IMR-90 (cell line): Measurements from ENCODE around the gene MSS51. TPM values are rescaled to one million over a fixed set of nuclear protein-coding genes. Genes with fewer than 3 reads are reported as not detected.

ENCODE experiments used
- ATAC-seq: fragments of 200-7000 bp; cut with Tn5 transposase; 2 replicates; pipeline ENCODE4 v1.9.1; 2020; ENCODE audit warnings: low read depth, mild to moderate bottlenecking, moderate library complexity
- BruUV-seq: library from RNA; stranded (reverse); fragments of 400-500 nt; replicated peaks from 2 replicates; lab custom pipeline; 2021; lab: Mats Ljungman, UMichigan
- CTCF ChIA-PET: fragments of 300-600 bp; formaldehyde crosslinking; extraction: SDS; loops from one replicate; lab custom pipeline; 2021; ENCODE audit warnings: antibody characterized with exemption; lab: Yijun Ruan, JAX
- POLR2A ChIA-PET: fragments of 300-600 bp; sonication (Branson Sonifier 250); formaldehyde crosslinking; loops from one replicate; lab custom pipeline; 2022; ENCODE audit warnings: antibody characterized with exemption; ENCODE audit not compliant: unreplicated experiment; lab: Charles Lee
- DNase-seq: peaks from one replicate; pipeline ENCODE4 v3.0.0; 2013
- H2AFZ ChIP-seq: replicated peaks from 2 replicates; pipeline ENCODE3; 2013; ENCODE audit warnings: low read length, mild to moderate bottlenecking; ENCODE audit not compliant: poor library complexity
- H2AK5ac ChIP-seq: 2 replicates; pipeline ENCODE4 v1.6.1; 2013; ENCODE audit warnings: low read depth, low read length, inconsistent platforms
- H2AK9ac ChIP-seq: replicated peaks from 2 replicates; pipeline ENCODE3; 2013; ENCODE audit warnings: mild to moderate bottlenecking, low read depth, low read length, moderate library complexity; ENCODE audit not compliant: poor library complexity
- H2BK120ac ChIP-seq: 2 replicates; pipeline ENCODE4 v1.6.1; 2013; ENCODE audit warnings: low read depth, low read length, inconsistent platforms
- H2BK15ac ChIP-seq: 3 replicates; pipeline ENCODE4 v1.6.1; 2013; ENCODE audit warnings: low read depth, low read length, inconsistent platforms
- H2BK20ac ChIP-seq: 2 replicates; pipeline ENCODE4 v1.6.1; 2013; ENCODE audit warnings: low read depth, mild to moderate bottlenecking, inconsistent platforms, low read length, moderate library complexity
- H2BK5ac ChIP-seq: 2 replicates; pipeline ENCODE4 v1.6.1; 2013; ENCODE audit warnings: mild to moderate bottlenecking, low read depth, low read length, inconsistent platforms; ENCODE audit not compliant: poor library complexity, severe bottlenecking
- H3K14ac ChIP-seq: replicated peaks from 2 replicates; pipeline ENCODE4 v1.6.1; 2013; ENCODE audit warnings: low read depth, low read length, inconsistent platforms
- H3K18ac ChIP-seq: 2 replicates; pipeline ENCODE4 v1.6.1; 2013; ENCODE audit warnings: low read depth, low read length, control low read depth
- H3K23ac ChIP-seq: 2 replicates; pipeline ENCODE4 v1.6.1; 2013; ENCODE audit warnings: low read depth, low read length, inconsistent platforms
- H3K27ac ChIP-seq: 2 replicates; pipeline ENCODE4 v1.5.1; 2013; ENCODE audit warnings: mild to moderate bottlenecking, control low read depth, low read length; ENCODE audit not compliant: insufficient read depth
- H3K27me3 ChIP-seq: 2 replicates; pipeline ENCODE4 v1.6.1; 2013; ENCODE audit warnings: low read length; ENCODE audit not compliant: control insufficient read depth, insufficient read depth
- H3K36me3 ChIP-seq: 2 replicates; pipeline ENCODE4 v1.6.1; 2013; ENCODE audit warnings: low read length, mixed read lengths; ENCODE audit not compliant: control insufficient read depth, insufficient read depth
- H3K4ac ChIP-seq: 2 replicates; pipeline ENCODE4 v1.6.1; 2013; ENCODE audit warnings: low read depth, low read length, inconsistent platforms
- H3K4me1 ChIP-seq: 2 replicates; pipeline ENCODE4 v1.6.1; 2013; ENCODE audit warnings: low read length, mixed read lengths; ENCODE audit not compliant: control insufficient read depth, insufficient read depth
- H3K4me2 ChIP-seq: 2 replicates; pipeline ENCODE4 v1.6.1; 2013; ENCODE audit warnings: low read depth, mild to moderate bottlenecking, control low read depth, low read length, moderate library complexity
- H3K4me3 ChIP-seq: 2 replicates; pipeline ENCODE4 v1.5.1; 2013; ENCODE audit warnings: low read depth, mild to moderate bottlenecking, control low read depth, low read length, moderate library complexity; ENCODE audit not compliant: insufficient read depth
- H3K56ac ChIP-seq: 2 replicates; pipeline ENCODE4 v1.6.1; 2013; ENCODE audit warnings: low read length, inconsistent platforms; ENCODE audit not compliant: insufficient read depth; ENCODE audit errors: extremely low read depth
- H3K79me1 ChIP-seq, 2 experiments: 2 replicates each; pipeline ENCODE4 v1.6.1; 2013; ENCODE audit warnings: low read length in 2 of 2, inconsistent platforms in 1 of 2, low read depth in 1 of 2
- H3K9ac ChIP-seq: 2 replicates; pipeline ENCODE4 v1.6.1; 2013; ENCODE audit warnings: low read depth, low read length, control low read depth
- H3K9me1 ChIP-seq: 2 replicates; pipeline ENCODE4 v1.6.1; 2013; ENCODE audit warnings: low read length, inconsistent platforms; ENCODE audit not compliant: insufficient read depth
- H3K9me3 ChIP-seq: 2 replicates; pipeline ENCODE4 v1.6.1; 2013; ENCODE audit warnings: low read length; ENCODE audit not compliant: control insufficient read depth, insufficient read depth
- H4K20me1 ChIP-seq: 2 replicates; pipeline ENCODE4 v1.6.1; 2013; ENCODE audit warnings: low read length, inconsistent platforms; ENCODE audit not compliant: insufficient read depth
- H4K5ac ChIP-seq: 2 replicates; pipeline ENCODE4 v1.6.1; 2013; ENCODE audit warnings: mild to moderate bottlenecking, low read depth, low read length, control low read depth
- H4K8ac ChIP-seq, 2 experiments: 2 replicates each; pipeline ENCODE4 v1.6.1; 2013; ENCODE audit warnings: low read depth in 2 of 2, low read length in 2 of 2, control low read depth in 1 of 2, inconsistent platforms in 1 of 2
- H4K91ac ChIP-seq: 2 replicates; pipeline ENCODE4 v1.6.1; 2013; ENCODE audit warnings: low read depth, low read length, inconsistent platforms; ENCODE audit not compliant: insufficient read depth
- MAFK ChIP-seq: IDR thresholded peaks from 2 replicates; pipeline ENCODE4 v1.6.1; 2012; ENCODE audit warnings: low read depth, low read length, improper control_type of control experiment
- MAZ ChIP-seq: IDR thresholded peaks from 2 replicates; pipeline ENCODE4 v1.6.1; 2012; ENCODE audit warnings: low read depth, mild to moderate bottlenecking, low read length, improper control_type of control experiment, moderate library complexity, borderline replicate concordance
- NFE2L2 ChIP-seq: fragments of 150-350 bp; IDR thresholded peaks from 2 replicates; pipeline ENCODE4 v1.6.1; 2016; ENCODE audit warnings: low read depth, mild to moderate bottlenecking, low read length
- WGBS, 2 experiments: methylation state at CpG; one replicate each; pipeline versions ENCODE4 v1.1.5 to v1.1.7; 2013; ENCODE audit warnings: missing lambda C conversion rate in 2 of 2; ENCODE audit not compliant: insufficient read length in 1 of 2; ENCODE audit errors: extremely low coverage in 2 of 2; 5-methylcytosine and 5-hydroxymethylcytosine counted together
- dilution Hi-C: fragments of 300-500 bp; cut with HindIII; formaldehyde crosslinking; loops from one replicate; pipeline ENCODE4 v1.14.3; 2018; ENCODE audit warnings: low sequenced_read_pairs; ENCODE audit not compliant: unreplicated experiment
- in situ Hi-C: fragments of 300-500 bp; cut with MboI; formaldehyde crosslinking; loops from 3 replicates; pipeline ENCODE4 v1.14.3; 2019; ENCODE audit warnings: low sequenced_read_pairs, inconsistent platforms, mixed read lengths
- intact Hi-C: fragments of 100-400 bp; cut with micrococcal nuclease; formaldehyde crosslinking; loops from 2 replicates; pipeline ENCODE4 v1.10.0; 2022
- polyA plus RNA-seq, 3 experiments: library from polyadenylated mRNA; depleted of rRNA; stranded (reverse); fragments of >200 nt; gene quantifications; 2 replicates each; pipeline ENCODE4 v1.2.3, GENCODE V29; 2012; ENCODE audit warnings: low replicate concordance in 1 of 3
- total RNA-seq: library from RNA; depleted of rRNA; stranded (reverse); fragments of >200 nt; gene quantifications from 2 replicates; pipeline ENCODE4 v1.2.3, GENCODE V29; 2012
- TF ChIP-seq, protein P1 (sequence below): fragments of 150-350 bp; IDR thresholded peaks from 2 replicates; pipeline ENCODE4 v1.6.1; 2017; ENCODE audit warnings: mild to moderate bottlenecking, antibody characterized with exemption, low read length, low read depth

MSS51 gene
- total and polyA plus RNA-seq, 2 of the 4 experiments (the other 2 are of a cell fraction), result 1.1 to 1.8 TPM

DNA sequence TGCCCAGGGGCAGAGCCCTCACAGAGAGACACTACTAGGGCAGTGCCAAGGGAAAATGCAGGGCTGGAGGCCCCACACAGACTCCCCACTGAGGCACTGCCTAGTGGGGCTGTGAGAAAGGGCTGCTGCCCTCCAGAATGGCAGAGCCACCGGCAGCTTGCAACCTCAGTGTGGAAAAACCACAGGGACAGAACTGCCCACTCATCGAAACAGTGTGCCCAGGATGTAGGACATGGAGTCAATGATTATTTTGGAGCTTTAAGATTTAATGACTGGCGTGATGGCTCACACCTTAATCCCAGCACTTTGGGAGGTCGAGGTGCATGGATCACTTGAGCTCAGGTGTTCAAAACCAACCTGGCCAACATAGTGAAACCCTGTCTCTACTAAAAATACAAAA is 27.5 kb upstream of the MSS51 start:
- Histone ChIP-seq H2BK15ac (no peak overlapping the region), H4K5ac (no peak overlapping the region), H3K4me3 (no peak overlapping the region), H4K20me1 (no peaks in the 10 kb centered on the region), H2BK5ac (no peak overlapping the region), H2AK5ac (no peak overlapping the region), H3K9me1 (no peaks in the 10 kb centered on the region), H2BK120ac (no peak overlapping the region), H2BK20ac (no peak overlapping the region), H3K18ac (no peak overlapping the region), H3K36me3 (peaks cover 15% of the 10 kb centered on the region), H3K4ac (no peak overlapping the region), H3K9me3 (no peaks in the 10 kb centered on the region), H3K27me3 (no peaks in the 10 kb centered on the region), H3K27ac (no peak overlapping the region), H3K79me1 (peaks cover 0 to 4% of the 10 kb centered on the region in 2 experiments; a peak in 2 of 4 replicates), H2AK9ac (peak overlapping the region; percentile 10), H2AFZ (no peak overlapping the region), H3K23ac (no peak overlapping the region), H4K8ac (no peak overlapping the region), H4K91ac (no peak overlapping the region), H3K9ac (no peak overlapping the region), H3K56ac (no peak overlapping the region), H3K4me1 (peaks cover 6% of the 10 kb centered on the region), H3K4me2 (no peak overlapping the region), H3K14ac (no peak overlapping the region)
- TF ChIP-seq MAZ (no peak), NFE2L2 (no peak), MAFK (no peak; the same call in 1 of the 2 replicates)
- TF ChIP-seq, protein P1, sequence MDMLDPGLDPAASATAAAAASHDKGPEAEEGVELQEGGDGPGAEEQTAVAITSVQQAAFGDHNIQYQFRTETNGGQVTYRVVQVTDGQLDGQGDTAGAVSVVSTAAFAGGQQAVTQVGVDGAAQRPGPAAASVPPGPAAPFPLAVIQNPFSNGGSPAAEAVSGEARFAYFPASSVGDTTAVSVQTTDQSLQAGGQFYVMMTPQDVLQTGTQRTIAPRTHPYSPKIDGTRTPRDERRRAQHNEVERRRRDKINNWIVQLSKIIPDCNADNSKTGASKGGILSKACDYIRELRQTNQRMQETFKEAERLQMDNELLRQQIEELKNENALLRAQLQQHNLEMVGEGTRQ, result no peak
- no peak for DNase-seq
- ATAC-seq, result no peak
- dilution Hi-C loops, result no loop called here
- ChIA-PET CTCF (no interaction called here), POLR2A (no interaction called here)
- WGBS, 2 experiments, result no CpG with 5 or more reads among the region's 4 CpGs
- intact Hi-C loops, result no loop called here
- no TSS peak for BruUV-seq
- in situ Hi-C loops, result no loop called here
